ENCODE results near the gene FAM110C. TPM values are rescaled to one million over a fixed set of nuclear protein-coding genes. Genes with fewer than 3 reads are reported as not detected.

The FAM110C gene
- total RNA-seq, 4 donors from 2014 or later = 0.51 to 13.2 (median 8.5) TPM

DNA sequence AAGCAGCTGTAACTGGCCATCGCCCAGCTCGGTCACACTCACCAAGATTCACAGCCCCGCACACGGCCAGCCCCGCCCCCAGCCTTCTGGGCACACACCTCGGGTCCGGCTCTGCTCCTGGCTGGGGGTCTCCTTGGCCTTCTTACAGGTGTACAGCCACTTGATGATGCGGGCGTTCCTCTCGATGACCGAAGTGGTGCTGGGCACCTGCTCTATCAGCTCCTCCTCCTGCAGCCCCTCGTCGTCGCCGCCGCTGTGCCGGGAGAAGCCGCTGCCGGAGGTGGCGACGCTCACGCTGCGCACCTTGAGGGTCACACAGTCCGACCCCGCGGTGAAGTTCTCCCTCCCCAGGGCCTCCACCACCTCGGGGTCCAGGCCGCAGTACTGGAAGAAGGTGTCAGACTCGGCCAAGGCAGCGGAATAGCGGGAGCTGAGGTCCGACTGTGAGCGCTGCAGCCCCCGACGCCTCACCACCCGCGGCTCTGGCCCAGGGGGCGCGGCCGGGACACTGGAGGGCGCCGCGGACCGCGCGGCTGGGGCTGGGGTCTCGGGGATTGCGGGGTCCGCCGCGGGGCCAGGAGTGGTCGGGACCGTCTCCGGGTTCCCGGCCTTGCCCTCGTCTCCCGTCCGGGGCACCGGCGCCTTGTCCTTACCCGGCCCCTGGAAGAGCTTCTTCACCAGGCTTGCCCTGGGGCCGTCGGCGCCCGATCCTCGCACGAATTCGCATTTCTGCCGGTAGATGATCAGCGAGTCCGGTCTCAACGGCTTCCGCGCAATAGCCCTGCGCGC, 769 bp downstream of the FAM110C start:
- intact Hi-C loops (cut with DNase I; ENCODE audit: low total_unique reads) = no loop called here
- Histone ChIP-seq H3K27me3 (no peaks in the 10 kb centered on the region), H3K9me3 (no peaks in the 10 kb centered on the region), H3K4me1 (peaks cover 0 to 3% of the 10 kb centered on the region in 2 donors), H3K4me3 (peak overlapping the region; percentile 46 to 79), H3K36me3 (no peaks in the 10 kb centered on the region), H3K27ac (peak overlapping the region; percentile 71 to 90)
- TF ChIP-seq, protein P1, sequence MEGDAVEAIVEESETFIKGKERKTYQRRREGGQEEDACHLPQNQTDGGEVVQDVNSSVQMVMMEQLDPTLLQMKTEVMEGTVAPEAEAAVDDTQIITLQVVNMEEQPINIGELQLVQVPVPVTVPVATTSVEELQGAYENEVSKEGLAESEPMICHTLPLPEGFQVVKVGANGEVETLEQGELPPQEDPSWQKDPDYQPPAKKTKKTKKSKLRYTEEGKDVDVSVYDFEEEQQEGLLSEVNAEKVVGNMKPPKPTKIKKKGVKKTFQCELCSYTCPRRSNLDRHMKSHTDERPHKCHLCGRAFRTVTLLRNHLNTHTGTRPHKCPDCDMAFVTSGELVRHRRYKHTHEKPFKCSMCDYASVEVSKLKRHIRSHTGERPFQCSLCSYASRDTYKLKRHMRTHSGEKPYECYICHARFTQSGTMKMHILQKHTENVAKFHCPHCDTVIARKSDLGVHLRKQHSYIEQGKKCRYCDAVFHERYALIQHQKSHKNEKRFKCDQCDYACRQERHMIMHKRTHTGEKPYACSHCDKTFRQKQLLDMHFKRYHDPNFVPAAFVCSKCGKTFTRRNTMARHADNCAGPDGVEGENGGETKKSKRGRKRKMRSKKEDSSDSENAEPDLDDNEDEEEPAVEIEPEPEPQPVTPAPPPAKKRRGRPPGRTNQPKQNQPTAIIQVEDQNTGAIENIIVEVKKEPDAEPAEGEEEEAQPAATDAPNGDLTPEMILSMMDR (IDR thresholded peaks at IDR 0.05) = no peak
- no peak for TF ChIP-seq POLR2A (IDR thresholded peaks at IDR 0.05)
- peak in 1 of 2 donors; percentile 20 for DNase-seq

DNA sequence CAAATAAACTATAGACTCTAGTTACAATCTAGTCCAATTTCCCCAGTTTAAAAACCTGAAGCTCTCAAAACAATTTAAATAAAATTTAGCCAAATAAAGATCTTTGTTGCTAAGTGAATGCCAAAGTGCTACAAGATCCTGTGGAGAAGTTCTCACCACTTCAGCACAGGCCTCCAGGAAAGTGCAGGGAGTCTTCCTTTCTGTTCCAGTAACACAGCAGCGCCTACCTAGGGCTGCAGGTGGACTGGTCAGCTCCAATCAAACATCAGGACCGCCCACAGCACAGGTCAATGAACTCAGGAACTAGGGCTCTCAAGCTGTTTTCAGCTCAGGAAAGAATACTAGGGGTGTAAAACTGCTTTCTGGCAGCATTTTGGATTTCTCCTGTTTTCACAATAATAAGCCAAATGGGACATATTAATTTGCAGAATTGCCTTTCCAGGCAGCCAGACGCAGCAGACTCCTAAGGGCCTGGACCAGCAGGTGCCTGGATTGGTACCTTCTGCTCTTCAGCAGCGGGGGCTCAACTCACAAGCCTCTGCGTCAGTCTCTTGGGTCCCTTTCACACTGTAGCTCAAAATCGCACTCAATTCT, 1.5 kb downstream of the FAM110C start:
- peak overlapping the region in 1 of 2 donors; percentile 90 for H3K27ac ChIP-seq
- no peak for TF ChIP-seq POLR2A (IDR thresholded peaks at IDR 0.05)
- TF ChIP-seq, protein P1 (IDR thresholded peaks at IDR 0.05) = no peak

DNA sequence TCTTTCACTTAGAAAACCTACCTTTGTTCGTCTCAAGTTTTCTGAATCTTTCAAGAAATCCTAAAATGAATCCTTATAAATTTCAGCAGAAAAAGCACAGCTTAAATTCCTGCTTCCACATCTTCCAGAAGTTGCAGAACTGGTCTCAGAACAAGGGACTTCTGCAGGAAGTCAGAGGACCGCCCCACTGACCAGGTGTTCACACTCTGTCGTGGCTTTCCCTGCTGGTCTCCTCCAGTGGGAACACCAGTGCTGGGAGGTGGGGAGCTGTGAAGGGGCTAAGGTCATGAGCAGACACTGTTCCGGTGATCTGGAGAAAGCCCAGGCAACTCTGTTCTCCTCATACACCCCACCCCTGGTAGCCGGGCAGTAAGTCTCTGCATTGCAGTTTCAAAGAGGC, 3.5 kb downstream of the FAM110C start:
- intact Hi-C loops (cut with DNase I; ENCODE audit: low total_unique reads) = no loop called here
- H3K27ac ChIP-seq = no peak overlapping the region
- peaks cover 0 to 3% of the 10 kb centered on the region in 2 donors for H3K4me1 ChIP-seq

More for the DNA sequence above, 1.5 kb downstream of the FAM110C start:
- intact Hi-C loops (cut with DNase I; ENCODE audit: low total_unique reads) = no loop called here
- no peaks in the 10 kb centered on the region for H3K36me3 ChIP-seq
- DNase-seq = no peak
- H3K9me3 ChIP-seq = no peaks in the 10 kb centered on the region
- H3K4me1 ChIP-seq = peaks cover 0 to 3% of the 10 kb centered on the region in 2 donors
- H3K4me3 ChIP-seq = peak overlapping the region; percentile 46 to 79
- no peaks in the 10 kb centered on the region for H3K27me3 ChIP-seq

DNA sequence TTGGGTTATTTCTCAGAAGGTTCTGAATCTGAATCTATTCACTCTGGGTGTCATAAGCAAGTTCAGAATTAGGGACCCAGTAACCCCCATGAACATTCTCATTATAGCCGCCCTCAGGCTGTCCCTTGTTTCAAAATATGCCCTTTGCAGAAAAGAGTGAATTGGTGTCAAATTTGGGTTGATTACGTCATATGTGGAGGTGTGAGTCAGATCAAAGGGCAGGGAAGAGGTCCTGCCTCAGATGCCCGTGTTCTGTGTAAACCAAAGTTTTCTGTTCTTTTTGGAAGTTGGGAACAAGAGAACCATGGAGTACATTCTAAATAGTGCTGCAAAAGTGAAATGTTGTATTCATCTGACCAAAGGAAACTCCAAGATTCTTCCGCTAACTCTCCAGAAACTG, 5.8 kb downstream of the FAM110C start:
- Histone ChIP-seq H3K27me3 (no peaks in the 10 kb centered on the region), H3K27ac (no peak overlapping the region), H3K9me3 (no peaks in the 10 kb centered on the region), H3K4me1 (peaks cover 0 to 2% of the 10 kb centered on the region in 2 donors), H3K4me3 (no peak overlapping the region), H3K36me3 (no peaks in the 10 kb centered on the region)
- DNase-seq = no peak
- no peak for TF ChIP-seq POLR2A (IDR thresholded peaks at IDR 0.05)
- TF ChIP-seq, protein P1 (IDR thresholded peaks at IDR 0.05) = no peak
- intact Hi-C loops (cut with DNase I; ENCODE audit: low total_unique reads) = no loop called here

More for the DNA sequence above, 3.5 kb downstream of the FAM110C start:
- no peak for TF ChIP-seq POLR2A (IDR thresholded peaks at IDR 0.05)
- TF ChIP-seq, protein P1 (IDR thresholded peaks at IDR 0.05) = no peak
- no peak overlapping the region for H3K4me3 ChIP-seq
- H3K9me3 ChIP-seq = no peaks in the 10 kb centered on the region
- H3K36me3 ChIP-seq = no peaks in the 10 kb centered on the region
- H3K27me3 ChIP-seq = no peaks in the 10 kb centered on the region
- DNase-seq = no peak

DNA sequence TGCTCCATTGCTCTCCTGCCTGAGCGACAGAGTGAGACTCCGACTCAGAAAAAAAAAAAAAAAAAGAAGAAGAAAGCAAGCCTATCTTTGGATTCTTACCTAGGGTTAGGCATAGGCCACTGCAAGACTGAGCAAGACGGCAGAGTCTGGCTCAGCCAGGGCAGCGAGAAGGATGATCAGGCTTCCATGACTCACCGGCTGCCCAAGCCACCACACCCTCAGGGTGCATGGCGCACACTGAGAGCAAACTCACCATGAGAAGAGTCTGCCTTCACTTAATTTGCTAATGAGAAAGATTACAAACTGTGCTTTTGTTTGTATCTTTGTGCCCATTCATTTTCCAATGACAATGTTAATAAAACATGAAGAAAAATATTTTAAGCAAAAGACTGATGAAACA, 8.2 kb downstream of the FAM110C start:
- intact Hi-C loops (cut with DNase I; ENCODE audit: low total_unique reads) = no loop called here

More for the DNA sequence above, 8.2 kb downstream of the FAM110C start:
- H3K4me1 ChIP-seq = no peaks in the 10 kb centered on the region
- H3K36me3 ChIP-seq = no peaks in the 10 kb centered on the region
- H3K27ac ChIP-seq = no peak overlapping the region
- H3K4me3 ChIP-seq = no peak overlapping the region
- no peak for DNase-seq
- no peaks in the 10 kb centered on the region for H3K9me3 ChIP-seq
- no peaks in the 10 kb centered on the region for H3K27me3 ChIP-seq
- TF ChIP-seq POLR2A (IDR thresholded peaks at IDR 0.05) = no peak
- TF ChIP-seq, protein P1 (IDR thresholded peaks at IDR 0.05) = no peak

All from uterus (tissue), 4 donors.